Measurements from ENCODE around the gene EEIG2.

Gene EEIG2

GRCh38 chr1:108561689-108562326 is 1.9 kb downstream of the EEIG2 start:
- no peaks in the 10 kb centered on the region for H3K36me3 ChIP-seq (ENCODE audit: control insufficient read depth, insufficient read depth, low read length)
- DNase-seq (ENCODE audit: extremely low read depth, insufficient read length), result peak; percentile 80
- peak; percentile 89 for TF ChIP-seq CTCF (IDR thresholded peaks at IDR 0.05; ENCODE audit: insufficient read depth, low read length, poor library complexity, severe bottlenecking)
- H3K4me3 ChIP-seq (replicated peaks; ENCODE audit: low read depth, low read length), result 0 out of 2 replicates have a peak overlapping the region, but pooled peaks have one; percentile 1
- no peaks in the 10 kb centered on the region for H3K27me3 ChIP-seq (replicated peaks; ENCODE audit: control insufficient read depth, insufficient read depth, low read length)

DNA sequence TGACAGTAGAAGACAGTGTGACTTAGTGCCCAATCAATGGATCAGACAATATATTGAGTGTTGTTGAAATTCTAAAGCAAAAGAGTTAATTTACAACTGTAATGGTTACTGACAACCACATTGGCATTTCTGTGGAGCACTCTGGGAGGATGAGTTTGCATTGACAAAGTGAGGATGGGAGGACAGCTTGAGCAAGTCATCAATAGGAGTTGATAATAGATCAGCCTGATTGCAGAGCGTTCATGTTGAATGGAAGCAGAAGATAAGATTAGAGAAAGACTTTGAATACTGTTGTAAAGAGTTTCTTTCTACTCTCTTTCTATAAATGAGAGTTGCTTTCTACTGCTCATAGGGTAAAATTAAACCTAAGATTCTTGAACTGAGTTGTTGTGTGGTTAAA is 3.9 kb downstream of the EEIG2 start:
- no peak for DNase-seq (ENCODE audit: extremely low read depth, insufficient read length)
- H3K27me3 ChIP-seq (replicated peaks; ENCODE audit: control insufficient read depth, insufficient read depth, low read length), result no peaks in the 10 kb centered on the region
- no peaks in the 10 kb centered on the region for H3K36me3 ChIP-seq (ENCODE audit: control insufficient read depth, insufficient read depth, low read length)
- no peak for TF ChIP-seq CTCF (IDR thresholded peaks at IDR 0.05; ENCODE audit: insufficient read depth, low read length, poor library complexity, severe bottlenecking)
- no peak overlapping the region for H3K4me3 ChIP-seq (replicated peaks; ENCODE audit: low read depth, low read length)

GRCh38 chr1:108565081-108565480 is 5.2 kb downstream of the EEIG2 start:
- DNase-seq (ENCODE audit: extremely low read depth, insufficient read length), result no peak
- no peaks in the 10 kb centered on the region for H3K36me3 ChIP-seq (ENCODE audit: control insufficient read depth, insufficient read depth, low read length)
- TF ChIP-seq CTCF (IDR thresholded peaks at IDR 0.05; ENCODE audit: insufficient read depth, low read length, poor library complexity, severe bottlenecking), result no peak
- H3K4me3 ChIP-seq (replicated peaks; ENCODE audit: low read depth, low read length), result no peak overlapping the region
- H3K27me3 ChIP-seq (replicated peaks; ENCODE audit: control insufficient read depth, insufficient read depth, low read length), result no peaks in the 10 kb centered on the region

- TF ChIP-seq CTCF (IDR thresholded peaks at IDR 0.05; ENCODE audit: insufficient read depth, low read length, poor library complexity, severe bottlenecking), result no peak
- no peak overlapping the region for H3K4me3 ChIP-seq (replicated peaks; ENCODE audit: low read depth, low read length)
- no peaks in the 10 kb centered on the region for H3K27me3 ChIP-seq (replicated peaks; ENCODE audit: control insufficient read depth, insufficient read depth, low read length)
- no peaks in the 10 kb centered on the region for H3K36me3 ChIP-seq (ENCODE audit: control insufficient read depth, insufficient read depth, low read length)
- DNase-seq (ENCODE audit: extremely low read depth, insufficient read length), result no peak
Measured at GRCh38 chr1:108565512-108565911, 5.6 kb downstream of the EEIG2 start.

- H3K36me3 ChIP-seq (ENCODE audit: control insufficient read depth, insufficient read depth, low read length), result no peaks in the 10 kb centered on the region
Measured at GRCh38 chr1:108568589-108568988, 8.7 kb downstream of the EEIG2 start.

More at GRCh38 chr1:108568589-108568988, 8.7 kb downstream of the EEIG2 start:
- no peak overlapping the region for H3K4me3 ChIP-seq (replicated peaks; ENCODE audit: low read depth, low read length)
- no peaks in the 10 kb centered on the region for H3K27me3 ChIP-seq (replicated peaks; ENCODE audit: control insufficient read depth, insufficient read depth, low read length)
- no peak for TF ChIP-seq CTCF (IDR thresholded peaks at IDR 0.05; ENCODE audit: insufficient read depth, low read length, poor library complexity, severe bottlenecking)
- no peak for DNase-seq (ENCODE audit: extremely low read depth, insufficient read length)
